GM12878 (cell line): ENCODE measurements around the gene SLC36A3. TPM values are rescaled to one million over a fixed set of nuclear protein-coding genes. Genes with fewer than 3 reads are reported as not detected.

Experiments used
- BMI1 ChIP-seq: fragments of 450-650 bp; IDR thresholded peaks from 2 replicates; pipeline ENCODE4 v1.6.1; 2016; ENCODE audit warnings: mild to moderate bottlenecking, moderate library complexity, borderline replicate concordance
- BRCA1 ChIP-seq: IDR thresholded peaks from 2 replicates; pipeline ENCODE4 v1.6.1; 2011; ENCODE audit warnings: low read depth, low read length, improper control_type of control experiment
- CHD2 ChIP-seq: IDR thresholded peaks from 2 replicates; pipeline ENCODE4 v1.6.1; 2011; ENCODE audit warnings: low read depth, low read length, improper control_type of control experiment, borderline replicate concordance
- E2F4 ChIP-seq: IDR thresholded peaks from 2 replicates; pipeline ENCODE4 v1.6.1; 2012; ENCODE audit warnings: low read depth, low read length, improper control_type of control experiment
- FOXK2 ChIP-seq: fragments of 450-650 bp; IDR thresholded peaks from 2 replicates; pipeline ENCODE4 v1.6.1; 2017; ENCODE audit warnings: mild to moderate bottlenecking, moderate library complexity
- HCFC1 ChIP-seq: fragments of 150-350 bp; IDR thresholded peaks from 2 replicates; pipeline ENCODE4 v1.6.1; 2014; ENCODE audit warnings: low read length
- IKZF2 ChIP-seq, 2 experiments: fragments of 450-650 bp; IDR thresholded peaks; 2 replicates each; pipeline ENCODE4 v1.6.1; 2017; ENCODE audit warnings: mild to moderate bottlenecking in 2 of 2, moderate library complexity in 2 of 2
- MYB ChIP-seq: fragments of 150-350 bp; IDR thresholded peaks from 2 replicates; pipeline ENCODE4 v1.6.1; 2014; ENCODE audit warnings: mild to moderate bottlenecking, low read depth, low read length, borderline replicate concordance
- NKRF ChIP-seq: fragments of 450-650 bp; conservative IDR thresholded peaks from 2 replicates; pipeline ENCODE4 v1.6.1; 2017; ENCODE audit warnings: mild to moderate bottlenecking, moderate library complexity
- PAX5 ChIP-seq: IDR thresholded peaks from 2 replicates; pipeline ENCODE4 v1.6.1; 2011; ENCODE audit warnings: low read depth, low read length, borderline replicate concordance
- RELB ChIP-seq: fragments of 450-650 bp; IDR thresholded peaks from 2 replicates; pipeline ENCODE4 v1.6.1; 2017; ENCODE audit warnings: low read depth, mild to moderate bottlenecking, moderate library complexity
- SIN3A ChIP-seq: IDR thresholded peaks from 2 replicates; pipeline ENCODE4 v1.6.1; 2012; ENCODE audit warnings: low read depth, low read length, improper control_type of control experiment
- TBL1XR1 ChIP-seq: IDR thresholded peaks from 2 replicates; pipeline ENCODE4 v1.6.1; 2012; ENCODE audit warnings: low read depth, low read length, improper control_type of control experiment
- ZNF274 ChIP-seq: IDR thresholded peaks from one replicate; pipeline ENCODE4 v1.8.0; 2011; ENCODE audit not compliant: insufficient read length, insufficient read depth
- polyA plus RNA-seq, 11 experiments: library from polyadenylated mRNA; depleted of rRNA in 4 of 11; unstranded in 6 of 11; stranded (reverse) in 5 of 11; fragments of >200 nt; fragmentation: Nextera tagmentation in 4 of 11; fragmentation: Illumina TruSeq in 1 of 11; extraction: Ambion mirVana in 4 of 11; extraction: Trizol in 1 of 11; gene quantifications; 1 replicate in 1 of 11; 2 replicates in 10 of 11; pipeline versions ENCODE4 v1.2.1 to v1.2.3, GENCODE V29; 2011 to 2016; ENCODE audit warnings: inconsistent platforms in 2 of 11, missing spikeins in 2 of 11, low read depth in 1 of 11
- total RNA-seq, 4 experiments: library from RNA; depleted of rRNA in 3 of 4; stranded (reverse); fragments of >200 nt in 3 of 4; fragmentation: Illumina TruSeq in 1 of 4; extraction: Trizol in 1 of 4; gene quantifications; 2 replicates each; pipeline versions ENCODE4 v1.2.1 to v1.2.3, GENCODE V29; 2013 to 2021
- TF ChIP-seq, protein P1 (sequence below), 3 experiments: IDR thresholded peaks in 2 of 3; conservative IDR thresholded peaks in 1 of 3; 2 replicates each; pipeline ENCODE4 v1.5.1; 2011; ENCODE audit warnings: low read depth in 3 of 3, low read length in 3 of 3, mild to moderate bottlenecking in 3 of 3, control low read depth in 2 of 3, moderate library complexity in 2 of 3, inconsistent platforms in 1 of 3, mixed read lengths in 1 of 3; ENCODE audit not compliant: control insufficient read depth in 2 of 3, insufficient read depth in 1 of 3; ENCODE audit errors: extremely low read depth in 1 of 3
- TF ChIP-seq, protein P2 (sequence below): IDR thresholded peaks from 2 replicates; pipeline ENCODE4 v1.6.1; 2012; ENCODE audit warnings: improper control_type of control experiment, low read depth, low read length; ENCODE audit not compliant: insufficient replicate concordance

The SLC36A3 gene
- total and polyA plus RNA-seq, 10 of the 15 experiments (the other 5 are each of a cell fraction or from before 2014, with no cell fraction given): 0.03 TPM; not detected in 9

GRCh38 chr5:151234476-151235238 is 68.9 kb downstream of the SLC36A3 start (continued):
- TF ChIP-seq, protein P1, sequence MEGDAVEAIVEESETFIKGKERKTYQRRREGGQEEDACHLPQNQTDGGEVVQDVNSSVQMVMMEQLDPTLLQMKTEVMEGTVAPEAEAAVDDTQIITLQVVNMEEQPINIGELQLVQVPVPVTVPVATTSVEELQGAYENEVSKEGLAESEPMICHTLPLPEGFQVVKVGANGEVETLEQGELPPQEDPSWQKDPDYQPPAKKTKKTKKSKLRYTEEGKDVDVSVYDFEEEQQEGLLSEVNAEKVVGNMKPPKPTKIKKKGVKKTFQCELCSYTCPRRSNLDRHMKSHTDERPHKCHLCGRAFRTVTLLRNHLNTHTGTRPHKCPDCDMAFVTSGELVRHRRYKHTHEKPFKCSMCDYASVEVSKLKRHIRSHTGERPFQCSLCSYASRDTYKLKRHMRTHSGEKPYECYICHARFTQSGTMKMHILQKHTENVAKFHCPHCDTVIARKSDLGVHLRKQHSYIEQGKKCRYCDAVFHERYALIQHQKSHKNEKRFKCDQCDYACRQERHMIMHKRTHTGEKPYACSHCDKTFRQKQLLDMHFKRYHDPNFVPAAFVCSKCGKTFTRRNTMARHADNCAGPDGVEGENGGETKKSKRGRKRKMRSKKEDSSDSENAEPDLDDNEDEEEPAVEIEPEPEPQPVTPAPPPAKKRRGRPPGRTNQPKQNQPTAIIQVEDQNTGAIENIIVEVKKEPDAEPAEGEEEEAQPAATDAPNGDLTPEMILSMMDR (IDR thresholded peaks at IDR 0.05 in 2 of 3, conservative IDR thresholded peaks at IDR 0.05 in 1 of 3; ENCODE audit: control insufficient read depth in 2 of 3, extremely low read depth in 1 of 3, insufficient read depth in 1 of 3, low read depth in 3 of 3, low read length in 3 of 3): no peak
- TF ChIP-seq FOXK2 (no peak), CHD2 (no peak; the same call in 1 of the 2 replicates), E2F4 (no peak), BMI1 (no peak), IKZF2 (IDR thresholded peaks at IDR 0.05) (peak in 1 of 2 experiments; percentile 12; a peak in 1 of 4 replicates), ZNF274 (no peak), RELB (peak; percentile 59), PAX5 (0 out of 2 replicates have a peak, but pooled peaks have one; percentile 43), TBL1XR1 (no peak), HCFC1 (no peak), NKRF (no peak), SIN3A (no peak; the same call in 1 of the 2 replicates), BRCA1 (0 out of 2 replicates have a peak, but pooled peaks have one; percentile 8), MYB (no peak)
- TF ChIP-seq, protein P2, sequence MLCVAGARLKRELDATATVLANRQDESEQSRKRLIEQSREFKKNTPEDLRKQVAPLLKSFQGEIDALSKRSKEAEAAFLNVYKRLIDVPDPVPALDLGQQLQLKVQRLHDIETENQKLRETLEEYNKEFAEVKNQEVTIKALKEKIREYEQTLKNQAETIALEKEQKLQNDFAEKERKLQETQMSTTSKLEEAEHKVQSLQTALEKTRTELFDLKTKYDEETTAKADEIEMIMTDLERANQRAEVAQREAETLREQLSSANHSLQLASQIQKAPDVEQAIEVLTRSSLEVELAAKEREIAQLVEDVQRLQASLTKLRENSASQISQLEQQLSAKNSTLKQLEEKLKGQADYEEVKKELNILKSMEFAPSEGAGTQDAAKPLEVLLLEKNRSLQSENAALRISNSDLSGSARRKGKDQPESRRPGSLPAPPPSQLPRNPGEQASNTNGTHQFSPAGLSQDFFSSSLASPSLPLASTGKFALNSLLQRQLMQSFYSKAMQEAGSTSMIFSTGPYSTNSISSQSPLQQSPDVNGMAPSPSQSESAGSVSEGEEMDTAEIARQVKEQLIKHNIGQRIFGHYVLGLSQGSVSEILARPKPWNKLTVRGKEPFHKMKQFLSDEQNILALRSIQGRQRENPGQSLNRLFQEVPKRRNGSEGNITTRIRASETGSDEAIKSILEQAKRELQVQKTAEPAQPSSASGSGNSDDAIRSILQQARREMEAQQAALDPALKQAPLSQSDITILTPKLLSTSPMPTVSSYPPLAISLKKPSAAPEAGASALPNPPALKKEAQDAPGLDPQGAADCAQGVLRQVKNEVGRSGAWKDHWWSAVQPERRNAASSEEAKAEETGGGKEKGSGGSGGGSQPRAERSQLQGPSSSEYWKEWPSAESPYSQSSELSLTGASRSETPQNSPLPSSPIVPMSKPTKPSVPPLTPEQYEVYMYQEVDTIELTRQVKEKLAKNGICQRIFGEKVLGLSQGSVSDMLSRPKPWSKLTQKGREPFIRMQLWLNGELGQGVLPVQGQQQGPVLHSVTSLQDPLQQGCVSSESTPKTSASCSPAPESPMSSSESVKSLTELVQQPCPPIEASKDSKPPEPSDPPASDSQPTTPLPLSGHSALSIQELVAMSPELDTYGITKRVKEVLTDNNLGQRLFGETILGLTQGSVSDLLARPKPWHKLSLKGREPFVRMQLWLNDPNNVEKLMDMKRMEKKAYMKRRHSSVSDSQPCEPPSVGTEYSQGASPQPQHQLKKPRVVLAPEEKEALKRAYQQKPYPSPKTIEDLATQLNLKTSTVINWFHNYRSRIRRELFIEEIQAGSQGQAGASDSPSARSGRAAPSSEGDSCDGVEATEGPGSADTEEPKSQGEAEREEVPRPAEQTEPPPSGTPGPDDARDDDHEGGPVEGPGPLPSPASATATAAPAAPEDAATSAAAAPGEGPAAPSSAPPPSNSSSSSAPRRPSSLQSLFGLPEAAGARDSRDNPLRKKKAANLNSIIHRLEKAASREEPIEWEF: no peak
